Stimulated activated CD4-positive, alpha-beta T cell treated with anti-CD3 and anti-CD28 coated beads, Interleukin-15, amount 100 ng/mL, for 24 hours (primary cell): ENCODE results near the gene CCDC201.
A peak's percentile ranks its signal among the peaks of the same experiment; 100 is the strongest.

Source experiments
- DNase-seq: peaks from one replicate; pipeline ENCODE4 v3.0.0-alpha.2; 2020

CCDC201 gene

GRCh38 chr7:45873035-45873354 lies at the start of gene CCDC201:
TSS of gene CCDC201 (minus strand) at chr7:45873082. CDS start at chr7:45873007, 75 bp downstream.
- no peak for DNase-seq

GRCh38 chr7:45921699-45922519 lies 49.0 kb upstream of the CCDC201 start:
- peak; percentile 30 for DNase-seq

- no peak for DNase-seq
Observed at GRCh38 chr7:45921381-45921698, 48.5 kb upstream of the CCDC201 start.

GRCh38 chr7:45920502-45921380 lies 47.9 kb upstream of the CCDC201 start, which contains the start of gene IGFBP3:
TSS of gene IGFBP3 (minus strand) at chr7:45921272. CDS start at chr7:45921140, 132 bp downstream.
- DNase-seq = peak; percentile 30

GRCh38 chr7:45919993-45920459 lies 47.1 kb upstream of the CCDC201 start:
- DNase-seq = no peak

- no peak for DNase-seq
Observed at GRCh38 chr7:45919231-45919784, 46.4 kb upstream of the CCDC201 start.

GRCh38 chr7:45918556-45918955 lies 45.7 kb upstream of the CCDC201 start:
- no peak for DNase-seq

DNA sequence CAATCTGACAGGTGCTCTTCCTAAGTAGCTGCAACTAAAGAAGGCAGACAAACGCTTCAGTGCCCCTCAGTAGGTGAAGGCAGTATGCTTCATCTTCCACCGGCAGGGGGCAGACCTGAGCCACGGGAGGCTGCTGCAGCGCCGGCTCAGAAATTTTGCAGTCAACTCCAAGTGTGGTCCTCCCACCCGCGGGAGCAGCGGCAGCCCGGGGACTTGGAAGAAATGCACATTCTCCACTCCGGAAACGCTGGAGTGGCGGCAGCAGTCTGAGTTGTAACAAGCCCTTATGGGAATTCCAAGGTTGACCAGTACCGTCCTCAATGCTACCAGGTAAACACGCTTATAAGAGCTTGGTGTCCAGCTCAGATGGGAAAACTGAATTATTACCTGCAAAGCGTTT lies 44.8 kb upstream of the CCDC201 start:
- peak; percentile 84 for DNase-seq

DNA sequence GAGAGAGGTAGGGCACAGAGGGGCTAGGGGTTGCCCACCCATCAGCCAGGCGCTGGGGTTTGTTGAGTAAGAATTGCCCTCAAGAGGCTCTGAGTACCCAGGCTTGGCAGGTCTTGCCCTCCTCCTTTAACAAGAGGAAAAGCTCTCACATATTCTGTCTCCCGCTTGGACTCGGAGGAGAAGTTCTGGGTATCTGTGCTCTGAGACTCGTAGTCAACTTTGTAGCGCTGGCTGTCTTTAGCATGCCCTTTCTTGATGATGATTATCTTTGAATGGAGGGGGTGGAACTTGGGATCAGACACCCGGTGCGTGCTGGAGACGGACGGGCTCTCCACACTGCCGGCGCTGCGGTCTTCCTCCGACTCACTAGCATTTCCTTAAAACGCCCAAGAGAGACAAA lies 44.2 kb upstream of the CCDC201 start:
- DNase-seq = no peak

- DNase-seq = no peak
Observed at GRCh38 chr7:45915606-45916005, 42.7 kb upstream of the CCDC201 start.

DNA sequence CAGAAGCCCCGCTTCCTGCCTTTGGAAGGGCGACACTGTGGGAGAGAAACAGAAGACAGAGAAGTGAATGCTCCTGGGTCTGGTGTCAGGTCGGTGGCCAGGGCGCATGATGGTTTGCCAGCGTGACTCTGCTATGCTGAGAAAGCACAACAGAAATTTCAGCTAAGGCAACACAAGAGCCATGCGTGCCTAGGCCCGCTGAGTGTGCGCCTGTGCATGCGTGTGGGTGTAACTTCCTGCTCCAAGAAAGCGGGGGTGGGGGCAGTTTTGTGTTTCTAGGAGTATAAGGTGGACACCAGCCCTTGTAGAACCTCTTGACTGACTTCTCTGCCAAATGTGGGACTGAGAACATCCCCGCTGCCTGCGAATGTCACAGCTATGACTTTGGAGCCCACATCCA lies 42.0 kb upstream of the CCDC201 start:
- DNase-seq = no peak

GRCh38 chr7:45912972-45913371 lies 40.1 kb upstream of the CCDC201 start:
- no peak for DNase-seq

GRCh38 chr7:45911311-45911710 lies 38.4 kb upstream of the CCDC201 start:
- DNase-seq = no peak

GRCh38 chr7:45910855-45911254 lies 38.0 kb upstream of the CCDC201 start:
- no peak for DNase-seq

DNA sequence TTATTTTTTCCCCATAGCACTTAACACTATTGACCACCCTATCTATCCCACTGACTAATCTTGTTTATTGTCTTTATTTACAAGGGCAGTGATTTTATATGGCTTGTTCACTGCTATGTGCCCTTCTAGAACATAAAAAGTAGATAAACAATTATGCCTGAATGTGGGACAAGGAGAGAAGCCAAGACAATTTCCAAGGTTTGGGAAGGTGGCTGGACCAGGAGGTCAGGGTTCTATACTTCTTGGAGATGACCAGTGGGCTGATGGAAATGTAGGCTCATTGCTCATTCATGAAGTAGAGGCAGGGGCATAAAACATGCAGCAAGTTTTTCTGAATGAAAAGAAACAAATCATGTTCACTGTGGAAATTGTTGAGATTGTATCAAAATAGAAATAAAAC lies 36.7 kb upstream of the CCDC201 start:
- no peak for DNase-seq

- no peak for DNase-seq
Observed at GRCh38 chr7:45902820-45903219, 29.9 kb upstream of the CCDC201 start.

DNA sequence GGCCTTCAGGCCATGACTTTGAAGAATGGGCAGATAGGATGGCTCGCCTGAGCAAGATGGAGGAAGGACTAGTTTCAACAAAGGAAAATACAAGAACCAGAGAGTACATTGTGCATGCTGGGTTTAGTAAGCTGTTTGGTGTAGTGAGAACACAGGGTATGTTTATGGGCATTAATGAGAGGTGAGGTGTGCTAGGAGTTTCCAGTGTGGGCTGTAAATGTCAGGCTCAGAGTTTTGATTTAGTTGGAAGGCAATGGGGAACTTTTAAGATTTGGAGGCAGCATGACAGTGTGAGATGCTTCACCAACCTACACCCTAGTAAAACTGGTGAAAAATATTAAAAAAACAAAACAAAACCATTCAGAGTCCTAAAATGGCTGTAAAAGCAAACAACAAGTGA lies 28.7 kb upstream of the CCDC201 start:
- no peak for DNase-seq

DNA sequence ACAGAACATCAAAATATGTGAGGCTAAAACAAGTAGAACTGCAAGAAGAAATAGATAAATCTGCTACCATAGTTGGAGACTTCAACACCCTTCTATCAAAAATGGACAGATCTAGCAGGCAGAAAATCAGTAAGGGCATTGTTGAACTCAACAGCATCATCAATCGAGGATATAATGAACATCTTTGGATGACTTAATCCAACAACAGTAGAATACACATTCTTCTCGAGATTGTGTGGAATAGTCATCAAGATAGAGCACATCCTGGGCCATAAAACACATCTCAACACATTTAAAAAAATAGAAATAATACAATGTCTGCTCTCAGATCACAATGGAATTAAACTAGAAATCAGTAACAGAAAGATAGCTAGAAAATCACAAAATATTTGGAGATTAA lies 25.3 kb upstream of the CCDC201 start:
- DNase-seq = no peak

DNA sequence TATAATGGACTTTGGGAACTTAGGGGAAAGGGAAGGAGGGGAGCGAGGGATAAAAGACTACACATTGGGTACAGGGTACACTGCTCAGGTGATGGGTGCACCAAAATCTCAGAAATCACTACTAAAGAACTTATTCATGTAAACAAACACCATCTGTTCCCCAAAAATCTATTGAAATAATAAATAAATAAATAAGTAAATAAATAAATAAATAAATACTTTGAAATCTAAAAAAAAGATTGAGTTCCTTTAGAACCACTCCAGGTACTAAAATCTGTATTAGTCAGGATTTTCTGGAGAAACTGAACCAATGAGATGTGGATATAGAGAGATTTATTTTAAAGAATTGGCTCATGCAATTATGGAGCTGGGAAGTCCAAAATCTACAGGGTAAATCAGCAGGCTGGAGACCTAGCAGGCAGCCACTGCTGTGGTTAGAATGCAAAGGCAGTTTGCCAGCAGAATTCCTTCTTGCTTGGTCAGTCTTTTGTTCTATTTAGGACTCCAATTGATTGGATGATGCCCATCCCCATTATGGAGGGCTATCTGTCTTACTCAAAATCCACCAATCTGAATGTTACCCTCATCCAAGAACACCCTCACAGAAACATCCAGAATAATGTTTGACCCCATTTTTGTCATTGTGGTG lies 24.3 kb upstream of the CCDC201 start:
- DNase-seq = no peak

GRCh38 chr7:45894665-45895062 lies 21.8 kb upstream of the CCDC201 start:
- no peak for DNase-seq

GRCh38 chr7:45893996-45894664 lies 21.2 kb upstream of the CCDC201 start:
- DNase-seq = no peak

- no peak for DNase-seq
Observed at GRCh38 chr7:45893374-45893995, 20.6 kb upstream of the CCDC201 start.
